LNCAP (cell line): ENCODE measurements around the gene TPI1.

Source experiments
- CTCF ChIP-seq: fragments of 450-650 bp; IDR thresholded peaks from 2 replicates; pipeline ENCODE4 v1.5.1; 2017; ENCODE audit warnings: mild to moderate bottlenecking

TPI1 gene

GRCh38 chr12:6919588-6919987 lies 52.3 kb downstream of the TPI1 start:
- no peak for TF ChIP-seq CTCF
